Osteocyte (in vitro differentiated cells): ENCODE results near the gene PRELP. TPM values are rescaled to one million over a fixed set of nuclear protein-coding genes. Genes with fewer than 3 reads are reported as not detected.

Source experiments
- DNase-seq: peaks from one replicate; pipeline ENCODE4 v3.0.0; 2021; ENCODE audit warnings: mixed read lengths; ENCODE audit not compliant: unreplicated experiment; ENCODE audit errors: extremely low spot score
- H3K27ac Mint-ChIP-seq: one replicate; pipeline ENCODE4 v1.8.0; 2021; ENCODE audit warnings: mild to moderate bottlenecking, mixed read lengths; ENCODE audit not compliant: unreplicated experiment
- H3K27me3 Mint-ChIP-seq: one replicate; pipeline ENCODE4 v1.8.0; 2021; ENCODE audit warnings: mixed read lengths; ENCODE audit not compliant: unreplicated experiment
- H3K36me3 Mint-ChIP-seq: one replicate; pipeline ENCODE4 v1.8.0; 2021; ENCODE audit warnings: mixed read lengths; ENCODE audit not compliant: unreplicated experiment
- H3K4me1 Mint-ChIP-seq: one replicate; pipeline ENCODE4 v1.8.0; 2021; ENCODE audit warnings: mixed read lengths; ENCODE audit not compliant: unreplicated experiment
- H3K4me3 Mint-ChIP-seq: one replicate; pipeline ENCODE4 v1.8.0; 2021; ENCODE audit warnings: mild to moderate bottlenecking, moderate library complexity, mixed read lengths; ENCODE audit not compliant: unreplicated experiment
- H3K9me3 Mint-ChIP-seq: one replicate; pipeline ENCODE4 v1.8.0; 2021; ENCODE audit warnings: mixed read lengths; ENCODE audit not compliant: unreplicated experiment
- total RNA-seq: library from RNA; stranded (reverse); gene quantifications from 2 replicates; pipeline ENCODE4 v1.2.1, GENCODE V29; 2021
- TF ChIP-seq, protein P1 (sequence below): fragments of 200-600 bp; sonication (generic); IDR thresholded peaks from 2 replicates; pipeline ENCODE4 v1.5.0; 2021; ENCODE audit warnings: antibody characterized with exemption, mild to moderate bottlenecking, moderate library complexity

The PRELP gene
- total RNA-seq, 1 donor from 2014 or later: 1.0 TPM

DNA sequence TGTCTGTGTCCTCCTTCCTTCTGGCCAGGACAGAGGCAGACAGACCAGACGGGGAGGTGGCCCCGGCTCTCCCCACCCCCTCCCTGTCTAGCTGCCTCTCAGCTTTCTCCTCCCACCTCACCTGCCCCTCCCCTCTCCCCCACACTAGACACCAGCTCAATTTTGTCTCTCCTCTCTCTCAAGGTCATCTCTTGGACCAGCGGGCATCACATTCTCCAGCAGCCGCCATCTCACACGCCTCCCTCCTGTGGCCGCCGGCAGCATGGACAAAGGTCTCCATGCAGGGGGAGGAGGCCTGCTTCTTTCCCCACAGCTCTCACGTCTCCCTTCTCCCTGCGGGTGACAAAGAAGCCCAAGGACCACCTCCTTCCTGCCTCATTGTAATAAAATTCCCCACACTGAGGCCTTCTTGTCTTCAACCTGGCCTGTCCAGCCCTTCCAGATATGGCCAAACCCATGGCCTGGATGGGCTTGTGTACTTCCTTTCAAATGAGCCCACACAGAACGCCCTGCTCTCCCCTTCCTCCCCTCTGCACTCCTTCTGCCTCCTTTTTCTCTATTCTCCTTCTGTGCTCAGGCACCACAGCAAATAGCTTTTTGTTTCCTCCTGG is 33.0 kb downstream of the PRELP start:
- Mint-ChIP-seq H3K4me3 (no peak overlapping the region), H3K36me3 (no peaks in the 10 kb centered on the region), H3K27me3 (no peaks in the 10 kb centered on the region), H3K9me3 (no peaks in the 10 kb centered on the region), H3K4me1 (peaks cover 46% of the 10 kb centered on the region), H3K27ac (peak overlapping the region; percentile 50)
- no peak for DNase-seq
- TF ChIP-seq, protein P1, sequence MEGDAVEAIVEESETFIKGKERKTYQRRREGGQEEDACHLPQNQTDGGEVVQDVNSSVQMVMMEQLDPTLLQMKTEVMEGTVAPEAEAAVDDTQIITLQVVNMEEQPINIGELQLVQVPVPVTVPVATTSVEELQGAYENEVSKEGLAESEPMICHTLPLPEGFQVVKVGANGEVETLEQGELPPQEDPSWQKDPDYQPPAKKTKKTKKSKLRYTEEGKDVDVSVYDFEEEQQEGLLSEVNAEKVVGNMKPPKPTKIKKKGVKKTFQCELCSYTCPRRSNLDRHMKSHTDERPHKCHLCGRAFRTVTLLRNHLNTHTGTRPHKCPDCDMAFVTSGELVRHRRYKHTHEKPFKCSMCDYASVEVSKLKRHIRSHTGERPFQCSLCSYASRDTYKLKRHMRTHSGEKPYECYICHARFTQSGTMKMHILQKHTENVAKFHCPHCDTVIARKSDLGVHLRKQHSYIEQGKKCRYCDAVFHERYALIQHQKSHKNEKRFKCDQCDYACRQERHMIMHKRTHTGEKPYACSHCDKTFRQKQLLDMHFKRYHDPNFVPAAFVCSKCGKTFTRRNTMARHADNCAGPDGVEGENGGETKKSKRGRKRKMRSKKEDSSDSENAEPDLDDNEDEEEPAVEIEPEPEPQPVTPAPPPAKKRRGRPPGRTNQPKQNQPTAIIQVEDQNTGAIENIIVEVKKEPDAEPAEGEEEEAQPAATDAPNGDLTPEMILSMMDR: no peak

DNA sequence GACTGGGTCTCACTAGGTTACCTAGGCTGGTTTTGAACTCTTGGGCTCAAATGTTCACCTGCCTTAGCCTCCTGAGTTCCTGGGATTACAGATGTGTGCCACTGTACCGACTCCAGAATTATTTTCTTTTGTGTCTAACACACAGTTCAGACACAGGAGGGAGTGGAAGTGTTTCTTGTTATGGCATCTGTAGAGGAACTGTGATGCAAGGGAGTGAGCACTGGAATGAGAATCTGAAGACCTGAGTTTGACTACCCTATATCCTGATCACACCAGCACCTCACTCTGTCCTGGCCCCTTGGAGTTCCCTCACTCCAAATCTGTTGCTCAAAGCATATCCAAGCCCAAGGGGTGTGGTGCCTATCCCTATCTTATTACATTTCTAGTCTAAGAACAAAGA is 33.5 kb downstream of the PRELP start:
- Mint-ChIP-seq H3K9me3 (no peaks in the 10 kb centered on the region), H3K4me1 (peaks cover 52% of the 10 kb centered on the region), H3K27ac (peak overlapping the region; percentile 50), H3K36me3 (no peaks in the 10 kb centered on the region), H3K27me3 (no peaks in the 10 kb centered on the region), H3K4me3 (no peak overlapping the region)
- TF ChIP-seq, protein P1: no peak
- DNase-seq: no peak

DNA sequence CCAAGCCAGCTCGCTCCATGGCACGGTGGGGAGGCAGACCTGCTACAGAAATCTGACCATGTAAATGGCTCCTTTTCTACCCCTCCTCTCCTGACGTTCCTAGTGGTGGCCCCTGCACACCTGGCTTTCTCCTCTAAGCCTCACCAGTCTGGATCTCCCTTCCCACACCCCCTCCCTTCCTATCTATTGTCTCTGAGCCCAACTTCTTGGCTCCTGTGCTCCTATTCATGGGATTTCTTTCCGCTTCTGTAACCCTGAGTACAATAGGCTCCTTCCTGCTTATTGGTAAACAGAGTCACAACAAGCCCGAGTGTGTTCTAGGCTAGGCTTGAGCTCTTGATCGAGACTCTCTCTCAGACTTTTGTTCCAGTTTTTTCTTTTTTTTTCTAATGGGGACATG is 35.9 kb downstream of the PRELP start:
- H3K4me3 Mint-ChIP-seq: no peak overlapping the region
- peaks cover 53% of the 10 kb centered on the region for H3K4me1 Mint-ChIP-seq
- no peak overlapping the region for H3K27ac Mint-ChIP-seq
- TF ChIP-seq, protein P1: no peak
- H3K36me3 Mint-ChIP-seq: no peaks in the 10 kb centered on the region
- H3K27me3 Mint-ChIP-seq: no peaks in the 10 kb centered on the region
- no peak for DNase-seq
- no peaks in the 10 kb centered on the region for H3K9me3 Mint-ChIP-seq

DNA sequence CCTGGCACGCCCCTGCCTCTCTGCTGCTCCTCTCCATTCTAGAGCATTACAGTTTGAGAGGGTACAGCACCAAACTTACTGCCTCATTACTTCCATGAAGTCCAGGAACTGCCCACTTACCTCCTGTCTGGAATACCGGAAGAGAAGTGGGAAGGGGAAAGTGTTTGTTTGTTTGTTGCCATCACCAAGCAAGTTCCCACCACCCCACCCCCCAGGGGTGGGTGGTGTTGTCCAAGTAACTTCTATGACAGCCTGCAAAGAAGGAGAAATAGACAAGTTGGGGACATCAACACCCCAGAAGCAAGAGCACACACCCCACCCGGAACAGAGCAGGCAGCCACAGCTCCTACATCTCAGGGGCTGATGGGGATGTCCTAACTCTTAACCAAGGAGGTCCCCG is 36.3 kb downstream of the PRELP start:
- Mint-ChIP-seq H3K27ac (peak overlapping the region; percentile 96), H3K36me3 (no peaks in the 10 kb centered on the region), H3K4me1 (peaks cover 50% of the 10 kb centered on the region), H3K9me3 (no peaks in the 10 kb centered on the region), H3K4me3 (no peak overlapping the region), H3K27me3 (no peaks in the 10 kb centered on the region)
- TF ChIP-seq, protein P1: no peak
- no peak for DNase-seq

DNA sequence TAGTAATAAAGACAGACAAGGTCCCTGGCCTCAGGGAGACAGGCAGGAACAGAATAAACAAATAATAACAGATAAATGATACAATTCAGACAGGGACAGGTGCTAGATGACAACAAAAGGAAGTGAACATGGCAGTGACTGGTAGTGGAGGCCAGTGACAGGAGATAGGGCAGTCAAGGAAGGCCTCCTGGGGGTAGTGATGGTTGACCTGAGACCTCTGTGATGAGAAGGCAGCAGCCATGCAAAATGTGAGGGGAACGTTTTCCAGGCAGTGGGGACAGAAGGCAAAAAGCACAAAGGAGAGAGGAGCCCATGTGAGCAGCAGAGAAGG is 36.9 kb downstream of the PRELP start:
- H3K4me3 Mint-ChIP-seq: no peak overlapping the region
- DNase-seq: no peak
- H3K4me1 Mint-ChIP-seq: peaks cover 47% of the 10 kb centered on the region
- H3K36me3 Mint-ChIP-seq: no peaks in the 10 kb centered on the region
- no peaks in the 10 kb centered on the region for H3K9me3 Mint-ChIP-seq
- no peaks in the 10 kb centered on the region for H3K27me3 Mint-ChIP-seq
- H3K27ac Mint-ChIP-seq: peak overlapping the region; percentile 96
- TF ChIP-seq, protein P1: no peak
